ENCODE data around the gene DESI2.
"Not testable (repeated sequence)": the region's sequence is repeated elsewhere in the genome, so short reads cannot be mapped to it uniquely, and the experiment has no call there.

The DESI2 gene

GRCh38 chr1:244665771-244666217 is 12.9 kb downstream of the DESI2 start:
- TF ChIP-seq TCF4 (CRISPR knock-in tag; IDR thresholded peaks at IDR 0.05; ENCODE audit: borderline replicate concordance): no peak
- no peak for TF ChIP-seq ZFP3 (CRISPR knock-in tag; IDR thresholded peaks at IDR 0.05)
- no peak for TF ChIP-seq BACH2 (CRISPR knock-in tag; IDR thresholded peaks at IDR 0.05; ENCODE audit: borderline replicate concordance)
- TF ChIP-seq ZC3H10 (CRISPR knock-in tag; IDR thresholded peaks at IDR 0.05): no peak
- no peak for TF ChIP-seq OSR1 (CRISPR knock-in tag; IDR thresholded peaks at IDR 0.05)
- TF ChIP-seq SNAI2 (CRISPR knock-in tag; IDR thresholded peaks at IDR 0.05): no peak
- no peak for TF ChIP-seq CSRNP3 (CRISPR knock-in tag; IDR thresholded peaks at IDR 0.05)
- no peak for TF ChIP-seq ZNF8 (CRISPR knock-in tag; IDR thresholded peaks at IDR 0.05)
- no peak for TF ChIP-seq ZNF70 (CRISPR knock-in tag; IDR thresholded peaks at IDR 0.05)
- no peak for TF ChIP-seq RARB (CRISPR knock-in tag; IDR thresholded peaks at IDR 0.05)
- no peak for TF ChIP-seq TOX (CRISPR knock-in tag; IDR thresholded peaks at IDR 0.05; ENCODE audit: borderline replicate concordance)
- TF ChIP-seq TSHZ2 (CRISPR knock-in tag; IDR thresholded peaks at IDR 0.05): no peak
- no peak for TF ChIP-seq POU6F1 (CRISPR knock-in tag; IDR thresholded peaks at IDR 0.05; ENCODE audit: borderline replicate concordance, low read depth)
- no peak for TF ChIP-seq ARNTL (CRISPR knock-in tag; IDR thresholded peaks at IDR 0.05; ENCODE audit: borderline replicate concordance, low read depth)
- TF ChIP-seq ZFP30 (CRISPR knock-in tag; IDR thresholded peaks at IDR 0.05): no peak
- no peak for ATAC-seq

- not testable (repeated sequence) for ATAC-seq
These were observed 13.9 kb downstream of the DESI2 start for GRCh38 chr1:244666672-244667418.

GRCh38 chr1:244667797-244668196 is 14.9 kb downstream of the DESI2 start:
- TF ChIP-seq ZNF70 (CRISPR knock-in tag; IDR thresholded peaks at IDR 0.05) (no peak), ISL1 (CRISPR knock-in tag; IDR thresholded peaks at IDR 0.05) (no peak), CSDC2 (CRISPR knock-in tag; IDR thresholded peaks at IDR 0.05) (no peak), ZC3H10 (CRISPR knock-in tag; IDR thresholded peaks at IDR 0.05) (no peak), CSRNP3 (CRISPR knock-in tag; IDR thresholded peaks at IDR 0.05) (no peak)
- no peak for ATAC-seq

- TF ChIP-seq TSHZ2 (CRISPR knock-in tag; IDR thresholded peaks at IDR 0.05) (peak; percentile 65; the same call in 1 of the 2 replicates), RARB (CRISPR knock-in tag; IDR thresholded peaks at IDR 0.05) (no peak), ISL1 (CRISPR knock-in tag; IDR thresholded peaks at IDR 0.05) (0 out of 2 replicates have a peak, but pooled peaks have one; percentile 37)
- ATAC-seq: peak; percentile 89
These were observed 20.2 kb downstream of the DESI2 start for GRCh38 chr1:244672946-244673682.

All from SK-N-SH treated with all-trans-retinoic acid at 6 μM for 48 hours (cell line).